ENCODE measurements around the gene DHPS. TPM values are rescaled to one million over a fixed set of nuclear protein-coding genes. Genes with fewer than 3 reads are reported as not detected.
A peak's percentile ranks its signal among the peaks of the same experiment; 100 is the strongest.

The DHPS gene
- total and polyA plus RNA-seq, 2 of the 13 experiments (the other 11 are each of a cell fraction or from before 2014, with no cell fraction given), result 43.3 to 84.3 TPM

DNA sequence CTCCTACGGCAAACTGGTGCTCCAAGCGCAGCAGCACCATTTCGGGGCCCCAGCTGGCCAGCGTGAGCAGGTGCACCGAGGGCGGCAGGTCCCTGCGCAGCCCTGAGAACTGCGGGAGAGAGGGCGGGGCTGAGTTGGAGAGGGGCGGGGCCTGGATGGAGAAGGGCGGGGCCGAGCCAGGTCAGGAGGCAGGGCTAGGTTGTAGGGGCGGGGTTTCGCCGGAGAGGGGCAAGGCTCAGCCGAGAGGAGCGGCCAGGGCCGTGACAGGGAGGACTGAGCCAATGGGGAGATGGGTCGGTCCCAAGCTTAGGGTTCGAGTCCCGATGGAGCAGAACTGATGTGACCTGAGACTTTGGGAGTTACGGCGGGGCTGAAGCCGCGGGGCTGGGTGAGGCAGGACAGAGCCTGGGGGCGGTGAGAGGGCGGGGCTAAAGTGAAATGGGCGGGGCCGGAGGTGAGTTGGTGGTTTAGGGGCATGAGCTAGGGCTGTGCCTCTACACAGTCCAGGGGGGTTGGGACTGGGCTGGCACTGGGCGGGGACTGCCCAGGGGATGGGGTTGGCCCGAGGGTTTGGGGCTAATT lies 34.1 kb downstream of the DHPS start:
- Histone ChIP-seq H3K4me1 (ENCODE audit: insufficient read depth, low read length) (no peaks in the 10 kb centered on the region), H3K27me3 (ENCODE audit: control insufficient read depth in 1 of 2, insufficient read depth in 2 of 2, low read length in 2 of 2) (no peaks in the 10 kb centered on the region), H4K20me1 (ENCODE audit: insufficient read depth, low read length) (no peaks in the 10 kb centered on the region), H3K4me2 (ENCODE audit: low read depth, low read length) (no peak overlapping the region), H3K9me3 (ENCODE audit: low read length) (no peaks in the 10 kb centered on the region), H3K27ac (ENCODE audit: extremely low read length, insufficient read depth, low read length) (no peak overlapping the region), H3K4me3 (replicated peaks in 1 of 3; ENCODE audit: insufficient read depth in 1 of 3, low read depth in 2 of 3, low read length in 3 of 3) (no peak overlapping the region), H3K36me3 (replicated peaks in 1 of 2; ENCODE audit: control insufficient read depth in 1 of 2, insufficient read depth in 2 of 2, low read length in 2 of 2) (no peaks in the 10 kb centered on the region), H3K9ac (ENCODE audit: insufficient read depth, low read depth, low read length) (no peak overlapping the region), H2AFZ (ENCODE audit: low read length) (no peak overlapping the region), H3K79me2 (ENCODE audit: insufficient read depth, low read length) (no peaks in the 10 kb centered on the region)
- ATAC-seq, result no peak; the same call in 2 of the 3 replicates
- in situ Hi-C loops (cut with HindIII; ENCODE audit: extremely low pct_ligation_motif_present, low pct_unique_long_range_greater_than_20kb) (no loop called here), intact Hi-C loops (cut with micrococcal nuclease; ENCODE audit: unreplicated experiment) (no loop called here)
- BruUV-seq (replicated peaks), result no TSS peak
- WGBS (ENCODE audit: low lambda C conversion rate), result 93% methylated on average over 30 of the region's 31 CpGs
- TF ChIP-seq HOXA9 (CRISPR knock-in tag; IDR thresholded peaks at IDR 0.05; ENCODE audit: borderline replicate concordance) (no peak), RBM22 (optimal IDR thresholded peaks at IDR 0.05; ENCODE audit: low read length) (no peak)
- FAIRE-seq, result no peak
- no peak for DNase-seq (ENCODE audit: low spot score)
- POLR2A ChIA-PET, result no interaction called here
- CTCF ChIA-PET (ENCODE audit: low intra/inter-chr PET ratio, low total read pairs), result no interaction called here

DNA sequence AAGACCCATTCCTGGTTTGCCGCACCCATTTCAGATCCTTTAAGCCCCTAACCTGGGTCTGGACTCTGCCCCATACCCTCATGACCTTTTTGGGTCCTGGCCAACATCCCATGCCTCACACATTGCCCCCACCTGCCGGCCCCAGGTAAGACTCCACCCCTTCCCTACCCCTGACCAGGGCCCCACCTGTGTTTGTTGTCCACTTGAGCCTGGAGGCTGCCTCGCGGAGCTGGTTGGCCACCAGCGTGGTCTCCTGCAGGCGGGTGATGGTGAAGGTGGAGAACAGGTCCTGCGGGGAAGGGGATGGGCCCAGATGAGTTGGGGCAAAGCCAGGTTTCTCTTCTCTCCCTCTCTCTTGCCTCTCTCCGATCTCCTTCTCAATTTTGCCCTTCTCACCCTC lies 34.6 kb downstream of the DHPS start:
- H2AFZ ChIP-seq (ENCODE audit: low read length), result no peak overlapping the region
- intact Hi-C loops (cut with micrococcal nuclease; ENCODE audit: unreplicated experiment) (no loop called here), in situ Hi-C loops (cut with HindIII; ENCODE audit: extremely low pct_ligation_motif_present, low pct_unique_long_range_greater_than_20kb) (no loop called here)
- 85% methylated on average over 8 of the region's 8 CpGs for WGBS (ENCODE audit: low lambda C conversion rate)
- ChIA-PET CTCF (ENCODE audit: low intra/inter-chr PET ratio, low total read pairs) (no interaction called here), POLR2A (no interaction called here)
- H3K27ac ChIP-seq (ENCODE audit: extremely low read length, insufficient read depth, low read length), result no peak overlapping the region
- H3K4me1 ChIP-seq (ENCODE audit: insufficient read depth, low read length), result no peaks in the 10 kb centered on the region
- no peaks in the 10 kb centered on the region for H3K9me3 ChIP-seq (ENCODE audit: low read length)
- DNase-seq (ENCODE audit: low spot score) (no peak), FAIRE-seq (no peak), ATAC-seq (peak; percentile 13; the same call in 1 of the 3 replicates)
- no peaks in the 10 kb centered on the region for H3K79me2 ChIP-seq (ENCODE audit: insufficient read depth, low read length)
- no peaks in the 10 kb centered on the region for H4K20me1 ChIP-seq (ENCODE audit: insufficient read depth, low read length)
- no peak overlapping the region for H3K4me3 ChIP-seq (replicated peaks in 1 of 3; ENCODE audit: insufficient read depth in 1 of 3, low read depth in 2 of 3, low read length in 3 of 3)
- H3K9ac ChIP-seq (ENCODE audit: insufficient read depth, low read depth, low read length), result no peak overlapping the region
- H3K27me3 ChIP-seq (ENCODE audit: control insufficient read depth in 1 of 2, insufficient read depth in 2 of 2, low read length in 2 of 2), result no peaks in the 10 kb centered on the region
- no peak overlapping the region for H3K4me2 ChIP-seq (ENCODE audit: low read depth, low read length)
- H3K36me3 ChIP-seq (replicated peaks in 1 of 2; ENCODE audit: control insufficient read depth in 1 of 2, insufficient read depth in 2 of 2, low read length in 2 of 2), result no peaks in the 10 kb centered on the region
- TF ChIP-seq, protein P1, sequence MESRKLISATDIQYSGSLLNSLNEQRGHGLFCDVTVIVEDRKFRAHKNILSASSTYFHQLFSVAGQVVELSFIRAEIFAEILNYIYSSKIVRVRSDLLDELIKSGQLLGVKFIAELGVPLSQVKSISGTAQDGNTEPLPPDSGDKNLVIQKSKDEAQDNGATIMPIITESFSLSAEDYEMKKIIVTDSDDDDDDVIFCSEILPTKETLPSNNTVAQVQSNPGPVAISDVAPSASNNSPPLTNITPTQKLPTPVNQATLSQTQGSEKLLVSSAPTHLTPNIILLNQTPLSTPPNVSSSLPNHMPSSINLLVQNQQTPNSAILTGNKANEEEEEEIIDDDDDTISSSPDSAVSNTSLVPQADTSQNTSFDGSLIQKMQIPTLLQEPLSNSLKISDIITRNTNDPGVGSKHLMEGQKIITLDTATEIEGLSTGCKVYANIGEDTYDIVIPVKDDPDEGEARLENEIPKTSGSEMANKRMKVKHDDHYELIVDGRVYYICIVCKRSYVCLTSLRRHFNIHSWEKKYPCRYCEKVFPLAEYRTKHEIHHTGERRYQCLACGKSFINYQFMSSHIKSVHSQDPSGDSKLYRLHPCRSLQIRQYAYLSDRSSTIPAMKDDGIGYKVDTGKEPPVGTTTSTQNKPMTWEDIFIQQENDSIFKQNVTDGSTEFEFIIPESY (CRISPR knock-in tag; IDR thresholded peaks at IDR 0.05), result peak; percentile 55; the same call in 1 of the 2 replicates
- TF ChIP-seq ZNF263 (CRISPR knock-in tag; IDR thresholded peaks at IDR 0.05), result no peak
- TF ChIP-seq ZKSCAN1 (IDR thresholded peaks at IDR 0.05; ENCODE audit: low read length), result no peak
- TF ChIP-seq ZNF30 (CRISPR knock-in tag; IDR thresholded peaks at IDR 0.05), result no peak
- no peak for TF ChIP-seq ARHGAP35 (CRISPR knock-in tag; IDR thresholded peaks at IDR 0.05; ENCODE audit: borderline replicate concordance)
- no TSS peak for BruUV-seq (replicated peaks)
